H9 (cell line): ENCODE results near the gene KCNIP4. TPM values are rescaled to one million over a fixed set of nuclear protein-coding genes. Genes with fewer than 3 reads are reported as not detected.

Experiments used
- DNase-seq: peaks from one replicate; pipeline ENCODE4 v3.0.0-alpha.2; 2017
- H2AFZ ChIP-seq: one replicate; pipeline ENCODE4 v1.6.1; 2013; ENCODE audit warnings: mild to moderate bottlenecking, low read length, control low read depth, moderate library complexity
- H2AK5ac ChIP-seq: 2 replicates; pipeline ENCODE4 v1.6.1; 2013; ENCODE audit warnings: low read length, control low read depth, mixed read lengths; ENCODE audit not compliant: insufficient read length
- H2BK120ac ChIP-seq: one replicate; pipeline ENCODE4 v1.6.1; 2013; ENCODE audit warnings: low read depth, mild to moderate bottlenecking, low read length, control low read depth, inconsistent platforms; ENCODE audit not compliant: poor library complexity, severe bottlenecking
- H2BK12ac ChIP-seq: 2 replicates; pipeline ENCODE4 v1.6.1; 2013; ENCODE audit warnings: low read length, control low read depth, mixed read lengths, low read depth; ENCODE audit not compliant: insufficient read length
- H2BK15ac ChIP-seq: 2 replicates; pipeline ENCODE4 v1.6.1; 2013; ENCODE audit warnings: low read depth, low read length, control low read depth
- H2BK20ac ChIP-seq: one replicate; pipeline ENCODE4 v1.6.1; 2013; ENCODE audit warnings: low read depth, mild to moderate bottlenecking, low read length, control low read depth, inconsistent platforms; ENCODE audit not compliant: poor library complexity, severe bottlenecking
- H2BK5ac ChIP-seq: 2 replicates; pipeline ENCODE4 v1.6.1; 2013; ENCODE audit warnings: low read length, control low read depth, mixed read lengths; ENCODE audit not compliant: insufficient read length
- H3K14ac ChIP-seq: 2 replicates; pipeline ENCODE4 v1.6.1; 2013; ENCODE audit warnings: low read length, control low read depth; ENCODE audit not compliant: insufficient read depth
- H3K18ac ChIP-seq: 2 replicates; pipeline ENCODE4 v1.6.1; 2013; ENCODE audit warnings: low read depth, mild to moderate bottlenecking, mixed read lengths, low read length, control low read depth; ENCODE audit not compliant: insufficient read length
- H3K23ac ChIP-seq: 2 replicates; pipeline ENCODE4 v1.6.1; 2013; ENCODE audit warnings: low read length, control low read depth, mixed read lengths, low read depth; ENCODE audit not compliant: insufficient read length
- H3K23me2 ChIP-seq: 2 replicates; pipeline ENCODE4 v1.6.1; 2013; ENCODE audit warnings: low read depth, mild to moderate bottlenecking, mixed read lengths, low read length, control low read depth; ENCODE audit not compliant: insufficient read length, poor library complexity, severe bottlenecking
- H3K27ac ChIP-seq: 2 replicates; pipeline ENCODE4 v1.5.1; 2013; ENCODE audit warnings: low read length, control low read depth, mixed read lengths, low read depth; ENCODE audit not compliant: insufficient read length
- H3K27me3 ChIP-seq: 2 replicates; pipeline ENCODE4 v1.6.1; 2013; ENCODE audit warnings: low read length, control low read depth, inconsistent platforms; ENCODE audit not compliant: insufficient read depth
- H3K4ac ChIP-seq: 2 replicates; pipeline ENCODE4 v1.6.1; 2013; ENCODE audit warnings: low read depth, mild to moderate bottlenecking, control low read depth, inconsistent platforms, low read length, moderate library complexity
- H3K4me1 ChIP-seq: 2 replicates; pipeline ENCODE4 v1.6.1; 2013; ENCODE audit warnings: low read length, control low read depth, inconsistent platforms; ENCODE audit not compliant: insufficient read depth
- H3K4me2 ChIP-seq: 2 replicates; pipeline ENCODE4 v1.6.1; 2013; ENCODE audit warnings: low read length, control low read depth, mixed read lengths; ENCODE audit not compliant: insufficient read length, insufficient read depth
- H3K56ac ChIP-seq: 2 replicates; pipeline ENCODE4 v1.6.1; 2013; ENCODE audit warnings: low read depth, mild to moderate bottlenecking, mixed read lengths, low read length, control low read depth; ENCODE audit not compliant: insufficient read length
- H3K79me1 ChIP-seq: 2 replicates; pipeline ENCODE4 v1.6.1; 2013; ENCODE audit warnings: low read depth, mild to moderate bottlenecking, moderate library complexity, low read length, control low read depth, inconsistent platforms; ENCODE audit not compliant: insufficient read depth, poor library complexity, severe bottlenecking
- H3K79me2 ChIP-seq: 2 replicates; pipeline ENCODE4 v1.6.1; 2013; ENCODE audit warnings: low read length, control low read depth, inconsistent platforms; ENCODE audit not compliant: insufficient read depth
- H3K9ac ChIP-seq: 2 replicates; pipeline ENCODE4 v1.6.1; 2013; ENCODE audit warnings: low read length, control low read depth, mixed read lengths; ENCODE audit not compliant: insufficient read length; ENCODE audit errors: extremely low read depth
- H3K9me3 ChIP-seq: one replicate; pipeline ENCODE4 v1.6.1; 2013; ENCODE audit warnings: low read depth, low read length, inconsistent platforms; ENCODE audit not compliant: control insufficient read depth
- H3T11ph ChIP-seq: one replicate; pipeline ENCODE4 v1.6.1; 2013; ENCODE audit warnings: mild to moderate bottlenecking, low read length, control low read depth, inconsistent platforms
- H4K20me1 ChIP-seq: one replicate; pipeline ENCODE4 v1.6.1; 2013; ENCODE audit not compliant: control insufficient read depth, insufficient read length, insufficient read depth
- H4K5ac ChIP-seq: 2 replicates; pipeline ENCODE4 v1.6.1; 2013; ENCODE audit warnings: low read depth, mild to moderate bottlenecking, mixed read lengths, low read length, control low read depth; ENCODE audit not compliant: insufficient read length
- H4K8ac ChIP-seq: replicated peaks from 2 replicates; pipeline ENCODE4 v1.6.1; 2013; ENCODE audit warnings: low read length, control low read depth, mixed read lengths, low read depth; ENCODE audit not compliant: insufficient read length
- H4K91ac ChIP-seq: 2 replicates; pipeline ENCODE4 v1.6.1; 2013; ENCODE audit warnings: low read depth, mild to moderate bottlenecking, moderate library complexity, mixed read lengths, low read length, control low read depth; ENCODE audit not compliant: insufficient read length
- H3K27ac Mint-ChIP-seq, 3 experiments: 2 replicates in 2 of 3; 3 replicates in 1 of 3; pipeline ENCODE4 v1.8.0; 2020 to 2021; ENCODE audit warnings: mixed read lengths in 3 of 3, mild to moderate bottlenecking in 1 of 3, moderate library complexity in 1 of 3
- H3K27me3 Mint-ChIP-seq: 2 replicates; pipeline ENCODE4 v1.8.0; 2021; ENCODE audit warnings: low read depth, mild to moderate bottlenecking, moderate library complexity, mixed read lengths
- H3K36me3 Mint-ChIP-seq, 3 experiments: 2 replicates in 2 of 3; 3 replicates in 1 of 3; pipeline ENCODE4 v1.8.0; 2020 to 2021; ENCODE audit warnings: low read depth in 3 of 3, mixed read lengths in 3 of 3; ENCODE audit not compliant: insufficient read depth in 1 of 3
- H3K4me1 Mint-ChIP-seq, 2 experiments: 2 replicates each; pipeline ENCODE4 v1.8.0; 2020; ENCODE audit warnings: mixed read lengths in 2 of 2
- H3K4me3 Mint-ChIP-seq, 2 experiments: 2 replicates in 1 of 2; 3 replicates in 1 of 2; pipeline ENCODE4 v1.8.0; 2020 to 2021; ENCODE audit warnings: mild to moderate bottlenecking in 2 of 2, mixed read lengths in 2 of 2, moderate library complexity in 1 of 2
- H3K9me3 Mint-ChIP-seq, 2 experiments: 2 replicates in 1 of 2; 3 replicates in 1 of 2; pipeline ENCODE4 v1.8.0; 2020; ENCODE audit warnings: mild to moderate bottlenecking in 2 of 2, mixed read lengths in 2 of 2, moderate library complexity in 1 of 2
- CTCF ChIP-seq: fragments of 200-600 bp; sonication (generic); conservative IDR thresholded peaks from 3 replicates; pipeline ENCODE4 v1.8.0; 2021; ENCODE audit warnings: antibody characterized with exemption, mild to moderate bottlenecking
- WGBS: extraction: QIAGEN DNeasy Blood & Tissue Kit; methylation state at CpG from one replicate; pipeline ENCODE4 v1.1.7; 2013; ENCODE audit warnings: missing lambda C conversion rate, low lambda C conversion rate, mixed read lengths; ENCODE audit not compliant: insufficient read length; ENCODE audit errors: extremely low coverage; 5-methylcytosine and 5-hydroxymethylcytosine counted together
- total RNA-seq: library from RNA; stranded (reverse); gene quantifications from 2 replicates; pipeline ENCODE4 v1.2.1, GENCODE V29; 2021

The KCNIP4 gene
- total RNA-seq, 1 experiment from 2014 or later: not detected

GRCh38 chr4:21888195-21888976 is 60.2 kb downstream of the KCNIP4 start:
- Histone ChIP-seq H3K56ac (no peak overlapping the region), H2BK5ac (no peak overlapping the region), H2BK20ac (no peak overlapping the region), H3K79me1 (no peaks in the 10 kb centered on the region), H3K79me2 (no peaks in the 10 kb centered on the region), H3K18ac (no peak overlapping the region), H3K9ac (no peak overlapping the region), H4K8ac (no peak overlapping the region), H3K27me3 (no peaks in the 10 kb centered on the region), H3K23ac (no peak overlapping the region), H3K9me3 (no peaks in the 10 kb centered on the region), H2AK5ac (no peak overlapping the region), H2BK15ac (no peak overlapping the region), H2BK12ac (no peak overlapping the region), H3K4ac (no peak overlapping the region), H4K91ac (no peak overlapping the region), H3K14ac (no peak overlapping the region), H4K20me1 (no peaks in the 10 kb centered on the region), H4K5ac (no peak overlapping the region), H2AFZ (no peak overlapping the region), H2BK120ac (no peak overlapping the region), H3K4me1 (no peaks in the 10 kb centered on the region), H3K4me2 (no peak overlapping the region), H3K27ac (no peak overlapping the region), H3K23me2 (no peaks in the 10 kb centered on the region), H3T11ph (no peak overlapping the region)
- WGBS: no CpG with 5 or more reads among the region's 3 CpGs
- Mint-ChIP-seq H3K36me3 (no peaks in the 10 kb centered on the region), H3K4me3 (no peak overlapping the region), H3K9me3 (no peaks in the 10 kb centered on the region), H3K27ac (no peak overlapping the region), H3K27me3 (no peaks in the 10 kb centered on the region; the same call in 1 of the 2 replicates), H3K4me1 (no peaks in the 10 kb centered on the region)
- no peak for DNase-seq
- no peak for TF ChIP-seq CTCF
